H1 (cell line): ENCODE measurements around the gene TNNT1. TPM values are rescaled to one million over a fixed set of nuclear protein-coding genes. Genes with fewer than 3 reads are reported as not detected.

ENCODE experiments used
- CTCF ChIA-PET: fragments of 300-600 bp; sonication (Branson Sonifier 250); formaldehyde crosslinking; loops from one replicate; lab custom pipeline; 2021; ENCODE audit not compliant: partially characterized antibody; lab: Charles Lee
- POLR2A ChIA-PET: fragments of 300-600 bp; sonication (Branson Sonifier 250); formaldehyde crosslinking; loops from one replicate; lab custom pipeline; 2021; ENCODE audit warnings: inconsistent platforms; ENCODE audit not compliant: partially characterized antibody; lab: Charles Lee
- DNase-seq, 2 experiments: peaks; one replicate each; pipeline versions ENCODE4 v3.0.0 to v3.0.0-alpha.2; 2010 to 2022; ENCODE audit warnings: low spot score in 2 of 2, low read depth in 1 of 2, mixed read lengths in 1 of 2
- FAIRE-seq: peaks from 2 replicates; lab custom pipeline; 2011; peaks lifted over from hg19 to GRCh38; lab: Jason Lieb, UNC
- H2AFZ ChIP-seq: 2 replicates; pipeline ENCODE4 v1.8.1; 2012; ENCODE audit warnings: low read length, inconsistent platforms
- H2AK5ac ChIP-seq: 2 replicates; pipeline ENCODE4 v1.6.1; 2013; ENCODE audit warnings: low read depth, low read length
- H2BK120ac ChIP-seq: replicated peaks from 2 replicates; pipeline ENCODE3; 2013; ENCODE audit warnings: low read depth, low read length, inconsistent platforms
- H2BK12ac ChIP-seq: 2 replicates; pipeline ENCODE4 v1.6.1; 2013; ENCODE audit warnings: low read depth, low read length
- H2BK15ac ChIP-seq: 2 replicates; pipeline ENCODE4 v1.6.1; 2013; ENCODE audit warnings: low read length
- H2BK20ac ChIP-seq: 2 replicates; pipeline ENCODE4 v1.6.1; 2013; ENCODE audit warnings: low read length
- H2BK5ac ChIP-seq: 2 replicates; pipeline ENCODE4 v1.6.1; 2013; ENCODE audit warnings: low read depth, low read length
- H3K14ac ChIP-seq: 2 replicates; pipeline ENCODE4 v1.6.1; 2013; ENCODE audit warnings: inconsistent platforms; ENCODE audit not compliant: insufficient read length
- H3K18ac ChIP-seq: 2 replicates; pipeline ENCODE4 v1.6.1; 2013; ENCODE audit warnings: low read length; ENCODE audit errors: extremely low read depth
- H3K23ac ChIP-seq: 2 replicates; pipeline ENCODE4 v1.6.1; 2013; ENCODE audit warnings: inconsistent platforms; ENCODE audit not compliant: insufficient read length
- H3K23me2 ChIP-seq: 2 replicates; pipeline ENCODE4 v1.6.1; 2013; ENCODE audit warnings: low read depth, low read length
- H3K27ac ChIP-seq: 2 replicates; pipeline ENCODE4 v1.6.1; 2011; ENCODE audit warnings: low read depth, low read length, inconsistent platforms
- H3K27me3 ChIP-seq, 4 experiments: replicated peaks in 1 of 4; 1 replicate in 1 of 4; 2 replicates in 3 of 4; pipeline versions ENCODE4 v1.6.1 to v1.8.1; 2011 to 2013; ENCODE audit warnings: low read length in 3 of 4, mild to moderate bottlenecking in 3 of 4, inconsistent platforms in 2 of 4, mixed read lengths in 2 of 4, moderate library complexity in 1 of 4; ENCODE audit not compliant: control insufficient read depth in 3 of 4, insufficient read depth in 3 of 4; ENCODE audit errors: extremely low read depth in 1 of 4
- H3K36me3 ChIP-seq, 4 experiments: 2 replicates each; pipeline versions ENCODE4 v1.6.1 to v1.8.1; 2011 to 2013; ENCODE audit warnings: mild to moderate bottlenecking in 4 of 4, low read length in 3 of 4, moderate library complexity in 2 of 4, control low read depth in 1 of 4, inconsistent platforms in 1 of 4; ENCODE audit not compliant: insufficient read depth in 4 of 4, control insufficient read depth in 2 of 4
- H3K4ac ChIP-seq: replicated peaks from 2 replicates; pipeline ENCODE3; 2013; ENCODE audit warnings: low read length, low read depth, mixed read lengths, inconsistent platforms; ENCODE audit not compliant: insufficient read length
- H3K4me1 ChIP-seq, 4 experiments: replicated peaks in 1 of 4; 1 replicate in 1 of 4; 2 replicates in 3 of 4; pipeline versions ENCODE4 v1.6.1 to v1.8.1; 2011 to 2013; ENCODE audit warnings: low read length in 3 of 4, inconsistent platforms in 2 of 4, mixed read lengths in 1 of 4; ENCODE audit not compliant: insufficient read depth in 4 of 4, control insufficient read depth in 3 of 4
- H3K4me2 ChIP-seq, 2 experiments: 2 replicates each; pipeline versions ENCODE4 v1.6.1 to v1.8.1; 2011 to 2013; ENCODE audit warnings: low read depth in 2 of 2, low read length in 2 of 2, control low read depth in 1 of 2, inconsistent platforms in 1 of 2, mild to moderate bottlenecking in 1 of 2; ENCODE audit not compliant: insufficient read depth in 1 of 2
- H3K4me3 ChIP-seq, 4 experiments: fragments of 200-600, 300-600 bp in 1 of 4; sonication (generic), shearing (Covaris generic), sonication (Bioruptor Twin) in 1 of 4; 2 replicates each; pipeline versions ENCODE4 v1.5.1 to v1.8.1; 2011 to 2016; ENCODE audit warnings: low read length in 4 of 4, low read depth in 3 of 4, control low read depth in 2 of 4, inconsistent platforms in 2 of 4, mild to moderate bottlenecking in 2 of 4, mixed read lengths in 1 of 4, moderate library complexity in 1 of 4; ENCODE audit not compliant: insufficient read depth in 2 of 4; ENCODE audit errors: extremely low read depth in 1 of 4
- H3K56ac ChIP-seq: replicated peaks from 2 replicates; pipeline ENCODE3; 2013; ENCODE audit warnings: low read depth, mild to moderate bottlenecking, mixed read lengths, low read length, inconsistent platforms; ENCODE audit not compliant: insufficient read length
- H3K79me1 ChIP-seq: 2 replicates; pipeline ENCODE4 v1.6.1; 2013; ENCODE audit warnings: low read depth, low read length, control low read depth
- H3K79me2 ChIP-seq, 2 experiments: 2 replicates each; pipeline versions ENCODE4 v1.6.1 to v1.8.1; 2012 to 2013; ENCODE audit warnings: low read length in 2 of 2, mild to moderate bottlenecking in 2 of 2, inconsistent platforms in 1 of 2; ENCODE audit not compliant: insufficient read depth in 2 of 2, control insufficient read depth in 1 of 2
- H3K9ac ChIP-seq, 4 experiments: replicated peaks in 1 of 4; 1 replicate in 1 of 4; 2 replicates in 3 of 4; pipeline versions ENCODE4 v1.6.1 to v1.8.1; 2011 to 2013; ENCODE audit warnings: low read depth in 3 of 4, low read length in 3 of 4, control low read depth in 2 of 4, mild to moderate bottlenecking in 2 of 4, moderate library complexity in 2 of 4, inconsistent platforms in 1 of 4; ENCODE audit errors: extremely low read depth in 1 of 4
- H3K9me3 ChIP-seq, 2 experiments: 2 replicates each; pipeline versions ENCODE4 v1.6.1 to v1.8.1; 2012 to 2013; ENCODE audit warnings: mild to moderate bottlenecking in 2 of 2, moderate library complexity in 2 of 2, control low read depth in 1 of 2, inconsistent platforms in 1 of 2, low read depth in 1 of 2, low read length in 1 of 2, mixed read lengths in 1 of 2; ENCODE audit not compliant: insufficient read depth in 2 of 2
- H4K20me1 ChIP-seq, 2 experiments: replicated peaks in 1 of 2; 2 replicates each; pipeline versions ENCODE3 to v1.8.1; 2011 to 2013; ENCODE audit warnings: inconsistent platforms in 2 of 2, low read length in 2 of 2, mild to moderate bottlenecking in 1 of 2; ENCODE audit not compliant: insufficient read depth in 2 of 2, control insufficient read depth in 1 of 2
- H4K5ac ChIP-seq: 2 replicates; pipeline ENCODE4 v1.6.1; 2013; ENCODE audit warnings: low read length, low read depth, mixed read lengths, inconsistent platforms; ENCODE audit not compliant: insufficient read length
- H4K8ac ChIP-seq: 2 replicates; pipeline ENCODE4 v1.8.0; 2013; ENCODE audit warnings: mild to moderate bottlenecking, moderate library complexity, low read length, inconsistent platforms; ENCODE audit not compliant: insufficient read depth; ENCODE audit errors: extremely low read depth
- H4K91ac ChIP-seq: replicated peaks from 2 replicates; pipeline ENCODE3; 2013; ENCODE audit warnings: low read length, mixed read lengths, inconsistent platforms; ENCODE audit not compliant: insufficient read length
- CREB1 ChIP-seq: IDR thresholded peaks from 2 replicates; pipeline ENCODE4 v1.6.1; 2012; ENCODE audit warnings: inconsistent platforms
- SIX5 ChIP-seq: IDR thresholded peaks from 2 replicates; pipeline ENCODE4 v1.6.1; 2011; ENCODE audit warnings: mild to moderate bottlenecking, low read depth, low read length
- WGBS, 2 experiments: shearing (Covaris generic) in 1 of 2; methylation state at CpG; one replicate each; pipeline versions ENCODE4 v1.1.6 to v1.1.7; 2013 to 2015; ENCODE audit warnings: low lambda C conversion rate in 2 of 2, mixed read lengths in 2 of 2, inconsistent platforms in 1 of 2, low coverage in 1 of 2, missing lambda C conversion rate in 1 of 2; ENCODE audit not compliant: insufficient replicate concordance in 2 of 2, insufficient coverage in 1 of 2, insufficient read length in 1 of 2; ENCODE audit errors: extremely low coverage in 1 of 2, missing lambda C conversion rate in 1 of 2; 5-methylcytosine and 5-hydroxymethylcytosine counted together
- polyA plus RNA-seq, 7 experiments: library from polyadenylated mRNA; depleted of rRNA in 3 of 7; stranded (reverse) in 5 of 7; unstranded in 2 of 7; fragments of >200 nt in 5 of 7; fragments of 200-250 nt in 2 of 7; gene quantifications; 1 replicate in 5 of 7; 2 replicates in 1 of 7; 4 replicates in 1 of 7; pipeline versions ENCODE4 v1.2.1 to v1.2.3, GENCODE V29; 2011 to 2013; ENCODE audit warnings: missing spikeins in 2 of 7, mixed read lengths in 2 of 7
- total RNA-seq: library from RNA; stranded (reverse); fragmentation: NEBNext Ultra II Directional; extraction: Animal tissue kit (Norgen Biotek cat#: 25700); gene quantifications from 2 replicates; pipeline ENCODE4 v1.2.1, GENCODE V29; 2021
- TF ChIP-seq, protein P1 (sequence below): IDR thresholded peaks from 2 replicates; pipeline ENCODE4 v1.6.1; 2011; ENCODE audit warnings: low read length, improper control_type of control experiment

TNNT1 gene
- total and polyA plus RNA-seq, 2 of the 8 experiments (the other 6 are each of a cell fraction or from before 2014, with no cell fraction given), result 69.6 to 107 TPM

DNA sequence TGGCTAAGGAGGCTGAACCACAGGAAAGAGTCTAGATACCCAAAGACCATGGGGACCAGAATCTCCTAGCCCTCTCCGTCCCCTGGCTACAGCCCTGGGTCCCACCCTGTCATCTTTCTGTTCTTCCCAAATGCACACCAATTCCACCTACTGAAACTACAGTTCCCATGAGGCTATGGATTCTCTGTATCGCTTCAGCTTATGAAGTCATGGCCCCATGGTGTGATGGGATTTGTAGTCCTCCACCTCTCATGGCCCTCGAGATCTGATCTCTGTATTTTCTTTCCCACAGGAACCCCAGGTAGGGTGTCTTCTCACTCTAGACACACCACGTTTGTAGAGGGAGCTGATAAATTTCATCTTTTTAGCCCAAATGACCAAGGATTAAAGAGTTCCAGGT is 48.5 kb upstream of the TNNT1 start:
- Histone ChIP-seq H3K27ac (no peak overlapping the region), H3K18ac (no peak overlapping the region), H3K79me2 (no peaks in the 10 kb centered on the region), H3K14ac (no peak overlapping the region), H3K56ac (no peak overlapping the region), H2BK5ac (no peak overlapping the region), H3K4ac (no peak overlapping the region), H3K4me2 (no peak overlapping the region), H4K91ac (no peak overlapping the region), H2BK20ac (no peak overlapping the region), H3K27me3 (no peaks in the 10 kb centered on the region), H3K23ac (no peak overlapping the region), H2BK15ac (no peak overlapping the region), H3K9ac (no peak overlapping the region), H3K79me1 (no peaks in the 10 kb centered on the region), H4K8ac (no peak overlapping the region), H3K23me2 (no peaks in the 10 kb centered on the region; the same call in 1 of the 2 replicates), H2AK5ac (no peak overlapping the region), H3K36me3 (no peaks in the 10 kb centered on the region), H3K4me3 (no peak overlapping the region), H2BK12ac (no peak overlapping the region), H2AFZ (no peak overlapping the region), H3K9me3 (no peaks in the 10 kb centered on the region), H3K4me1 (no peaks in the 10 kb centered on the region), H4K20me1 (no peaks in the 10 kb centered on the region), H2BK120ac (no peak overlapping the region), H4K5ac (no peak overlapping the region)
- TF ChIP-seq CREB1 (peak; percentile 66; the same call in 1 of the 2 replicates), SIX5 (peak; percentile 94)
- TF ChIP-seq, protein P1, sequence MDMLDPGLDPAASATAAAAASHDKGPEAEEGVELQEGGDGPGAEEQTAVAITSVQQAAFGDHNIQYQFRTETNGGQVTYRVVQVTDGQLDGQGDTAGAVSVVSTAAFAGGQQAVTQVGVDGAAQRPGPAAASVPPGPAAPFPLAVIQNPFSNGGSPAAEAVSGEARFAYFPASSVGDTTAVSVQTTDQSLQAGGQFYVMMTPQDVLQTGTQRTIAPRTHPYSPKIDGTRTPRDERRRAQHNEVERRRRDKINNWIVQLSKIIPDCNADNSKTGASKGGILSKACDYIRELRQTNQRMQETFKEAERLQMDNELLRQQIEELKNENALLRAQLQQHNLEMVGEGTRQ, result no peak
- DNase-seq, result no peak
- 70% methylated on average over 4 of the region's 4 CpGs; no CpG with 5 or more reads in 1 of the 2 experiments for WGBS, 2 experiments
- no peak for FAIRE-seq
- ChIA-PET POLR2A (interaction anchor here (1.4 kb wide), 1 partner anchor 9 kb away, joined by 3 read pairs; no protein-coding TSS in a partner anchor), CTCF (interaction anchor here (0.6 to 1.7 kb wide), 6 partner anchors 9 to 270 kb away, joined by 3 to 6 read pairs (median 4); partner anchors contain the start of gene DNAAF3)
